Keratinocyte (primary cell): Measurements from ENCODE around the gene DYNLT2. TPM values are rescaled to one million over a fixed set of nuclear protein-coding genes. Genes with fewer than 3 reads are reported as not detected.

Experiments used
- DNase-seq: peaks from one replicate; pipeline ENCODE4 v3.0.0-alpha.2; 2011; ENCODE audit warnings: low read depth, missing footprints, low spot score
- FAIRE-seq: peaks from 2 replicates; lab custom pipeline; 2011; peaks lifted over from hg19 to GRCh38; lab: Jason Lieb, UNC
- H2AFZ ChIP-seq: 2 replicates; pipeline ENCODE4 v1.6.0; 2012; ENCODE audit warnings: low read length, control low read depth, inconsistent platforms; ENCODE audit not compliant: control insufficient read depth
- H3K27ac ChIP-seq: 2 replicates; pipeline ENCODE4 v1.5.1; 2011; ENCODE audit warnings: low read length; ENCODE audit not compliant: control insufficient read depth, insufficient read depth
- H3K27me3 ChIP-seq: 3 replicates; pipeline ENCODE4 v1.6.0; 2011; ENCODE audit warnings: low read length; ENCODE audit not compliant: control insufficient read depth, insufficient read depth; ENCODE audit errors: extremely low read depth
- H3K36me3 ChIP-seq, 2 experiments: 2 replicates in 1 of 2; 3 replicates in 1 of 2; pipeline ENCODE4 v1.5.1; 2011; ENCODE audit warnings: low read length in 2 of 2, mild to moderate bottlenecking in 1 of 2; ENCODE audit not compliant: control insufficient read depth in 2 of 2, insufficient read depth in 2 of 2; ENCODE audit errors: extremely low read depth in 1 of 2
- H3K4me1 ChIP-seq: 3 replicates; pipeline ENCODE4 v1.5.1; 2011; ENCODE audit warnings: low read length; ENCODE audit not compliant: control insufficient read depth, insufficient read depth; ENCODE audit errors: extremely low read depth
- H3K4me2 ChIP-seq: 3 replicates; pipeline ENCODE4 v1.6.0; 2011; ENCODE audit warnings: low read depth, low read length; ENCODE audit not compliant: control insufficient read depth, insufficient read depth; ENCODE audit errors: extremely low read depth
- H3K4me3 ChIP-seq, 3 experiments: fragments of 200-600 bp in 1 of 3; sonication (generic) in 1 of 3; 2 replicates in 2 of 3; 3 replicates in 1 of 3; pipeline ENCODE4 v1.5.1; 2011 to 2016; ENCODE audit warnings: low read length in 3 of 3, mild to moderate bottlenecking in 3 of 3, control low read depth in 2 of 3, inconsistent platforms in 1 of 3, low read depth in 1 of 3, mixed read lengths in 1 of 3, mixed run types in 1 of 3, moderate library complexity in 1 of 3; ENCODE audit not compliant: control insufficient read depth in 2 of 3, insufficient read depth in 2 of 3; ENCODE audit errors: extremely low read depth in 1 of 3
- H3K79me2 ChIP-seq: 2 replicates; pipeline ENCODE4 v1.6.0; 2012; ENCODE audit warnings: low read length; ENCODE audit not compliant: control insufficient read depth, insufficient read depth
- H3K9ac ChIP-seq: 3 replicates; pipeline ENCODE4 v1.6.0; 2011; ENCODE audit warnings: low read length; ENCODE audit not compliant: control insufficient read depth, insufficient read depth; ENCODE audit errors: extremely low read depth
- H3K9me1 ChIP-seq: 3 replicates; pipeline ENCODE4 v1.6.0; 2011; ENCODE audit warnings: low read length; ENCODE audit not compliant: control insufficient read depth, insufficient read depth; ENCODE audit errors: extremely low read depth
- H3K9me3 ChIP-seq: 2 replicates; pipeline ENCODE4 v1.5.1; 2012; ENCODE audit warnings: low read depth, low read length; ENCODE audit not compliant: control insufficient read depth
- H4K20me1 ChIP-seq: 3 replicates; pipeline ENCODE4 v1.6.0; 2011; ENCODE audit warnings: low read length; ENCODE audit not compliant: control insufficient read depth, insufficient read depth; ENCODE audit errors: extremely low read depth
- CTCF ChIP-seq, 3 experiments: IDR thresholded peaks in 1 of 3; conservative IDR thresholded peaks in 1 of 3; optimal IDR thresholded peaks in 1 of 3; 2 replicates in 2 of 3; 3 replicates in 1 of 3; pipeline versions ENCODE3 to v1.5.1; 2011; ENCODE audit warnings: low read length in 3 of 3, mild to moderate bottlenecking in 3 of 3, moderate library complexity in 2 of 3, control low read depth in 1 of 3, inconsistent platforms in 1 of 3; ENCODE audit not compliant: insufficient read depth in 2 of 3; ENCODE audit errors: extremely low read depth in 1 of 3
- EZH2 ChIP-seq: IDR thresholded peaks from one replicate; pipeline ENCODE4 v1.6.1; 2012; ENCODE audit warnings: inconsistent platforms, mild to moderate bottlenecking, low read length, moderate library complexity
- dilution Hi-C: fragments of 300-500 bp; cut with MboI; formaldehyde crosslinking; loops from one replicate; pipeline ENCODE4 v1.7.0; 2020; ENCODE audit warnings: low sequenced_read_pairs; ENCODE audit not compliant: extremely low pct_ligation_motif_present
- polyA plus RNA-seq, 5 experiments: library from polyadenylated mRNA; depleted of rRNA in 3 of 5; stranded (reverse) in 3 of 5; stranded (forward) in 1 of 5; unstranded in 1 of 5; fragments of >200 nt; gene quantifications; 1 replicate in 1 of 5; 2 replicates in 3 of 5; 3 replicates in 1 of 5; pipeline versions ENCODE4 v1.2.1 to v1.2.3, GENCODE V29; 2011 to 2012; ENCODE audit warnings: missing spikeins in 2 of 5, low read depth in 1 of 5, low replicate concordance in 1 of 5

Gene DYNLT2
- polyA plus RNA-seq, 1 donor (not counting 4 experiments of a cell fraction or from before 2014, with no cell fraction given) = 0.58 TPM

- FAIRE-seq (no peak), DNase-seq (no peak)
- Histone ChIP-seq H3K27me3 (peaks cover 4% of the 10 kb centered on the region), H2AFZ (no peak overlapping the region), H3K9me3 (no peaks in the 10 kb centered on the region), H3K4me3 (no peak overlapping the region), H4K20me1 (no peaks in the 10 kb centered on the region), H3K4me2 (no peak overlapping the region), H3K36me3 (no peaks in the 10 kb centered on the region), H3K4me1 (peaks cover 3% of the 10 kb centered on the region), H3K9me1 (no peaks in the 10 kb centered on the region), H3K27ac (no peak overlapping the region), H3K9ac (no peak overlapping the region), H3K79me2 (no peaks in the 10 kb centered on the region)
- dilution Hi-C loops = no loop called here
- no peak for TF ChIP-seq EZH2
- no peak for TF ChIP-seq CTCF (optimal IDR thresholded peaks at IDR 0.05 in 1 of 3, IDR thresholded peaks at IDR 0.05 in 1 of 3, conservative IDR thresholded peaks at IDR 0.05 in 1 of 3; ENCODE audit: extremely low read depth in 1 of 3, insufficient read depth in 2 of 3, low read length in 3 of 3)
These were observed 47.5 kb upstream of the DYNLT2 start for GRCh38 chr6:169798764-169799473.

- TF ChIP-seq EZH2 (no peak), CTCF (optimal IDR thresholded peaks at IDR 0.05 in 1 of 3, IDR thresholded peaks at IDR 0.05 in 1 of 3, conservative IDR thresholded peaks at IDR 0.05 in 1 of 3; ENCODE audit: extremely low read depth in 1 of 3, insufficient read depth in 2 of 3, low read length in 3 of 3) (no peak)
- no peak overlapping the region for H3K4me2 ChIP-seq
- H3K9ac ChIP-seq = no peak overlapping the region
- H3K27ac ChIP-seq = no peak overlapping the region
- DNase-seq = no peak
- dilution Hi-C loops = no loop called here
- H3K36me3 ChIP-seq = no peaks in the 10 kb centered on the region
- no peak overlapping the region for H2AFZ ChIP-seq
- no peaks in the 10 kb centered on the region for H3K9me1 ChIP-seq
- no peaks in the 10 kb centered on the region for H4K20me1 ChIP-seq
- no peak for FAIRE-seq
- H3K4me3 ChIP-seq = no peak overlapping the region
- H3K27me3 ChIP-seq = peaks cover 4% of the 10 kb centered on the region
- H3K4me1 ChIP-seq = peaks cover 7% of the 10 kb centered on the region
- no peaks in the 10 kb centered on the region for H3K9me3 ChIP-seq
- no peaks in the 10 kb centered on the region for H3K79me2 ChIP-seq
These were observed 43.8 kb upstream of the DYNLT2 start for GRCh38 chr6:169795196-169795595.
